Endometrial microvascular endothelial cells (primary cell): ENCODE data around the gene KL. TPM values are rescaled to one million over a fixed set of nuclear protein-coding genes. Genes with fewer than 3 reads are reported as not detected.

Experiments used
- in situ Hi-C: cut with HindIII; loops from 2 replicates; pipeline ENCODE4 v1.10.0; 2017; ENCODE audit warnings: low sequenced_read_pairs, low pct_unique_long_range_greater_than_20kb; ENCODE audit errors: inconsistent ontology term
- total RNA-seq: library from RNA; depleted of rRNA; stranded (reverse); fragments of >200 nt; gene quantifications from one replicate; pipeline ENCODE4 v1.2.3, GENCODE V29; 2015; ENCODE audit errors: inconsistent ontology term

The KL gene
- 0.46 TPM for total RNA-seq

- in situ Hi-C loops = no loop called here
Measured at GRCh38 chr13:33016414-33017322, at the start of gene KL. Gene KL (plus strand): TSS chr13:33016423. CDS start chr13:33016441, 18 bp downstream.

GRCh38 chr13:32967584-32968182 is 48.5 kb upstream of the KL start:
- in situ Hi-C loops = no loop called here

- in situ Hi-C loops = no loop called here
Measured at GRCh38 chr13:32968316-32968715, 47.9 kb upstream of the KL start.

- in situ Hi-C loops = no loop called here
Measured at GRCh38 chr13:32968793-32969192, 47.4 kb upstream of the KL start.

GRCh38 chr13:32969516-32969941 is 46.7 kb upstream of the KL start:
- in situ Hi-C loops = no loop called here

- in situ Hi-C loops = no loop called here
Measured at GRCh38 chr13:32976056-32976805, 40.0 kb upstream of the KL start.

GRCh38 chr13:32976912-32977311 is 39.3 kb upstream of the KL start:
- in situ Hi-C loops = no loop called here

GRCh38 chr13:32977321-32977720 is 38.9 kb upstream of the KL start:
- in situ Hi-C loops = no loop called here

GRCh38 chr13:32978278-32978677 is 37.9 kb upstream of the KL start:
- in situ Hi-C loops = no loop called here

- in situ Hi-C loops = no loop called here
Measured at GRCh38 chr13:32983058-32983457, 33.2 kb upstream of the KL start.

- in situ Hi-C loops = no loop called here
Measured at GRCh38 chr13:32984857-32985626, 31.2 kb upstream of the KL start.

GRCh38 chr13:32986552-32986951 is 29.7 kb upstream of the KL start:
- in situ Hi-C loops = no loop called here

GRCh38 chr13:32987462-32987861 is 28.8 kb upstream of the KL start:
- in situ Hi-C loops = no loop called here

GRCh38 chr13:32988608-32989289 is 27.5 kb upstream of the KL start:
- in situ Hi-C loops = no loop called here

GRCh38 chr13:32989290-32989667 is 26.9 kb upstream of the KL start:
- in situ Hi-C loops = no loop called here

- in situ Hi-C loops = no loop called here
Measured at GRCh38 chr13:32989942-32990341, 26.3 kb upstream of the KL start.

GRCh38 chr13:32993145-32993544 is 23.1 kb upstream of the KL start:
- in situ Hi-C loops = no loop called here

GRCh38 chr13:32997399-32997798 is 18.8 kb upstream of the KL start:
- in situ Hi-C loops = no loop called here
